ENCODE data around the gene RAB23.

RAB23 gene

DNA sequence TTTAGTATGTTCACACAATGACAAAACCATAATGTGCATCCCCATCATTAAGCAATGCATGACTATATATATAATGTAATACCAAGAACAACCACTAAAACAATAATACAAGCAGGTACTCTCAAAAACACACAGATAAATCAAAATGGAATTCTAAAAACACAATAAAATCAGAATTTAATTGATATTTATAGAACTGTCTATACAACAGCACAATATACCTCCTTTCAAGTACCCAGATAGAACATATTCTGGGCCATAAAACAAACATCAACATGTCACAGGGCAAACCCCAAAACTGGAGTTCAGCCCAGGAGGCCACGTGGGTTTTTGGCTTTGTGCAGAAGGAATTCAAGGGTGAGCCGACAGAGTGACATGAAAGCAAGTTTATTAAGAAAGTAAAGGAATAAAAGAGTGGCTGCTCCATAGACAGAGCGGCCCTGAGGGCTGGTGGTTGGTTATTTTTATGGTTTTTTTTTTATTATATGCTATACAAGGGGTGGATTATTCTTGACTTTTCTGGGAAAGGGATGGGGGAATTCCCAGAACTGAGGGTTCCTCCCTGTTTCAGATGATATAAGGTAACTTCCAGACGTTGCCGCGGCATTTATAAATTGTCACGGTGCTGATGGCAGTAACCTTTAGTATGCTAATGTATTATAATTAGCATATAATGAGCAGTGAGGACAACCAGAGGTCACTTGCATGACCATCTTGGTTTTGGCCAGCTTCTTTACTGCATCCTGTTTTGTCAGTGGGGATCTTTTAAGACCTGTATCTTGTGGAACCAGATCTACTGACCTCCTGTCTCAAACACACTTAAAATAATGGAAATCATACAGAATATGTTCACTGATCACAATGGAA, 5.6 kb downstream of the RAB23 start:
- Mint-ChIP-seq H3K9me3 (peaks cover 11% of the 10 kb centered on the region), H3K27ac (no peak overlapping the region), H3K4me1 (ENCODE audit: low read depth) (peaks cover 26% of the 10 kb centered on the region), H3K27me3 (peaks cover 24% of the 10 kb centered on the region), H3K36me3 (ENCODE audit: low read depth) (peaks cover 5% of the 10 kb centered on the region), H3K4me3 (no peak overlapping the region)

DNA sequence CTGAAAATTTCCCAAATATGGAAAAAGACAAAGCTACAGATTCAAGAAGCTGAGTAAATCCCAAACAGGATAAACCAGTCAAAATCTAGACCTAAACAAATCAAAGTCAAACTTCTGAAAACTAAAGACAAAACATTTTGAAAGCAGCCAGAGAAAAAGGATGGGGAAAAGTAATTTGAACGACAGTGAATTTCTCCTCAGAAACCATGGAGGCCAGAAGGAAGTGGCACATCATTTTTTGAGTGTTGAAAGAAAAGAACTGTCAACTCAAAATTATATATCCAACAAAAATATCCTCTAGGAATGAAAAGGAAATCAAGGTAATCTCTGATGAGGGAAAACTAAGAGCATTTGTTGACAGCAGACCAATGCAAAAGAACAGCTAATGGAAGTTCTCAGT, 6.8 kb downstream of the RAB23 start:
- H3K27ac Mint-ChIP-seq, result no peak overlapping the region
- peaks cover 15% of the 10 kb centered on the region for H3K27me3 Mint-ChIP-seq
- H3K9me3 Mint-ChIP-seq, result peaks cover 11% of the 10 kb centered on the region
- H3K36me3 Mint-ChIP-seq (ENCODE audit: low read depth), result peaks cover 5% of the 10 kb centered on the region
- H3K4me3 Mint-ChIP-seq, result no peak overlapping the region
- peaks cover 20% of the 10 kb centered on the region for H3K4me1 Mint-ChIP-seq (ENCODE audit: low read depth)

DNA sequence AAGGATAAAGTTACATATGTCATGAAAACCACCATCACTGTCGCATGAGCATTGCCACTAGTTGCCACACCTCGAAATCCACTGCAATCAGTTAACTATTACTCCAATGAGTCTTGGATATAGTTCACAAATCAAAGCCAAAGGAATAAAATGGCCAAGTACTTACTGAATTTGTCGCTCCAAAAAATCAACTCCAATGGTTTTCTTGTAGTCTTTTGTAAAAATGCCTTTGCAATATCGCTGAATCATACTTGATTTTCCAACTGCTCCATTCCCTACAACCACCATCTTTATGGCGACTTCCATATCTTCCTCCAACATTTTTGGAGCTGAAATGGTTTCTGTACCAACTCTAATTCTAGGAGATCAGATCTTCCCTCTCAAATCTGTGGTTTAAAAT, 12.0 kb downstream of the RAB23 start:
- H3K4me3 Mint-ChIP-seq, result no peak overlapping the region
- H3K4me1 Mint-ChIP-seq (ENCODE audit: low read depth), result peaks cover 33% of the 10 kb centered on the region
- H3K9me3 Mint-ChIP-seq, result peaks cover 5% of the 10 kb centered on the region
- no peaks in the 10 kb centered on the region for H3K27me3 Mint-ChIP-seq
- H3K36me3 Mint-ChIP-seq (ENCODE audit: low read depth), result peaks cover 3% of the 10 kb centered on the region
- H3K27ac Mint-ChIP-seq, result no peak overlapping the region

DNA sequence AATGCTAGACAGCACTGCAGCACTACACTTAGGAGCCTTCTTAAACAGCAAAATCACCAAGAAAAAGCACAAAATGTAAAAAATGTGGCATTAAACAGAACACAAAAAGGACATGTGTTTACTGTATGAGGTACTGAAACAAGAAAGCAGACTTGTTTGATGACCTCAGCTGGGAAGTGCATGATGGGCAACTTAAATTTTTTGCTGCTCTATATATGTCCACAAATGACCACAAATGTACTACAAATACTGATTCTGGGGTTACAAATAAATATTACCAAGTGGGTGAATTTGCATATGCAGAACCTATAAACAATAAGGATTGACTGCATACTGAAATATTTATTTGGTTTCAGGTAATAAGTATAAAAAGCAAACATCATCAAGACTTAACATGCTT, 13.1 kb downstream of the RAB23 start:
- Mint-ChIP-seq H3K36me3 (ENCODE audit: low read depth) (no peaks in the 10 kb centered on the region), H3K27ac (no peak overlapping the region), H3K4me1 (ENCODE audit: low read depth) (peaks cover 23% of the 10 kb centered on the region), H3K4me3 (no peak overlapping the region), H3K27me3 (no peaks in the 10 kb centered on the region), H3K9me3 (no peaks in the 10 kb centered on the region)

DNA sequence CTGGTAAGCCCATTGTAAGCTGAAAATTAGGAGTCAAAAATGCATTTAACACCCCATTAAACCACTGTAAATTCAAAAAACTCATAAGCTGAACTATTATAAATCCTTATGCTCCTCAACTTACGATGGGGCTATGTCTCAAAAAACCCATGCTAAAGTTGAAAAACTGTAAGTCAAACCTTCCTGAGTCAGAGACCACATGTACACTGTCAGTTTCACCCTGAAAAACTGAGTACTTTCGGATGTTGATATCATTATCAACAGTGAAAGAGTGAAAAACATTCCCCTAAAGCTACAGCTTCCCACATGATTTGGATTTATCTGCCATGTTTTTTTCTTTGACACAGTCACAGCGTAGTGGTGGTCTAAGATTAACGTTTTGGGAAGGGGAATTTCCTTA, 14.2 kb downstream of the RAB23 start:
- H3K27ac Mint-ChIP-seq, result no peak overlapping the region

DNA sequence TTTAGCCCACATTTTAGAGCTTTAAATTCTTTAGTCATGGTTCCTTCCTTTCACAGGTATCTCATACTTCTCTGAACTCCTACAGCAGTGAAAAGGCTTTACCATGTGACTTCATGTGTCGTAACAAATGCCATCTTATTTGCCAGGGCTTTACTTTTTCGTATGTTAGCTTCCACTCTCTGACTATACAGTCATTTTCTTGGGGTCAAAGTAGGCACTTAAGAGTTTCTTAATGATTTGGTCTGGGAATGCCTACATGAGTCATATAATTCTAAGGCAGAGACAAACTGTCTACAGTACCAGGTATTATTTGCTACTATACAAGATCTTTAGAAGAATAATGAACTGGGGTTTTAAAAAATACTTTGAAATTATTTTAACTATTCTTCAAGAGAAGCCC, 15.0 kb downstream of the RAB23 start:
- no peaks in the 10 kb centered on the region for H3K9me3 Mint-ChIP-seq
- no peaks in the 10 kb centered on the region for H3K36me3 Mint-ChIP-seq (ENCODE audit: low read depth)
- H3K4me1 Mint-ChIP-seq (ENCODE audit: low read depth), result peaks cover 17% of the 10 kb centered on the region
- no peak overlapping the region for H3K4me3 Mint-ChIP-seq
- H3K27ac Mint-ChIP-seq, result no peak overlapping the region
- H3K27me3 Mint-ChIP-seq, result no peaks in the 10 kb centered on the region

More for the DNA sequence above, 14.2 kb downstream of the RAB23 start:
- Mint-ChIP-seq H3K27me3 (no peaks in the 10 kb centered on the region), H3K9me3 (no peaks in the 10 kb centered on the region), H3K36me3 (ENCODE audit: low read depth) (no peaks in the 10 kb centered on the region), H3K4me3 (no peak overlapping the region), H3K4me1 (ENCODE audit: low read depth) (peaks cover 17% of the 10 kb centered on the region)

DNA sequence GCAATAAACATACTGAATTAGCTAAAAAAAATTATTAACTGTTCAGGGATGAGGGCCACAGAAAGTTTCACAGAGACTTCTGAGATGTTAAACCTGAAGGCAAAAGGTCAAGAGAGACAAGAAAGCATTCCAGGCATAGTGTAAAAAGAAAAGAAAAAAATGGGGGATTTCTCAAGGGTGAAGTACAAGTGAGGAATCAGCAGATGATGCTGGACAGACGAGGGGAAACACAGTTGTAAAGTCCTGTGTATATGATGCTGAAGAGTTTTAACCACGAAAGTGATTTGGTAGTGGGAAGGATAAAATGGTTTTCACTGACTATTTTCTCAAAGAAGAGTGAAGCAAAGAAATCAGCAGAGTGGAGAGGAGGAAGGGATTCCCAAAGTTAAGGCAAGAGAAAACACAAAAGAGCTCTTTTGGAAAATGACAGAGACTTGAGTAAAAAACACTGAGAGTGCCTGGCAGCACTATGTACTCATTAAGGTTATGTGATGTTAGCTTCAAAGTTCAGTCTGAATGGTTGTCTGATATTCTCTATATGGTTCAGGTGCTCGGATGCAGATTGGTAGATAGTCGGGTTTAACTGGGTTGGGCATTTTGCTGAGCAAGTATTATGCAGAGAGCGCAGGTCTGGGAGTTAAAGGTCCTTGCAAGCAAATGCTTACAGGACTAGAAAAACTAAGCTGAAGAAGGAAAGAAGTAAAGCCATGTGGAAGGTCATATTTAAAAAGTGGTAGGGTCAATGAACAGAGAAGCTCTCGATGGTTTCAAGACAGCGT, 16.4 kb downstream of the RAB23 start:
- Mint-ChIP-seq H3K4me3 (no peak overlapping the region), H3K36me3 (ENCODE audit: low read depth) (no peaks in the 10 kb centered on the region), H3K4me1 (ENCODE audit: low read depth) (peaks cover 17% of the 10 kb centered on the region), H3K27ac (no peak overlapping the region), H3K9me3 (no peaks in the 10 kb centered on the region), H3K27me3 (peaks cover under 1% of the 10 kb centered on the region)

DNA sequence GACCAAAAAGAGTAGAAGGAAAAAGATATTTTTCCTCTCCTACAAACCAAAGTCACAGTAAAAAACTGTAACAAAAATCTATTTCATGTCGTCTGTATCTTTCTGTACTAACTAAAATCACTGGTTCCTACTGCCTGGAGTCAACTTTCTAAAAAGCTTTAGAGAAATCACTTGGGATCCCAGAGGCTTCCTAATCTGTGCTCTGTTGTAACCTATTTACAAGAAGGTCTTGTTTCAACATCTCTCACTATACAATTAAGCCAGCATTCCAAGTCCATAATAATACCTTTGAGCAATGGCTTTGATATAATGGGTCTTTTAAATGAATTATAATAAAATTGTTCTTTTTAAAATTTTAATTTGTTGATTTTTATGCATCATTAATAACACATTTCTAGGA, 20.4 kb downstream of the RAB23 start:
- H3K4me3 Mint-ChIP-seq, result no peak overlapping the region
- H3K4me1 Mint-ChIP-seq (ENCODE audit: low read depth), result peaks cover 6% of the 10 kb centered on the region
- no peak overlapping the region for H3K27ac Mint-ChIP-seq
- H3K27me3 Mint-ChIP-seq, result peaks cover 4% of the 10 kb centered on the region
- no peaks in the 10 kb centered on the region for H3K36me3 Mint-ChIP-seq (ENCODE audit: low read depth)
- H3K9me3 Mint-ChIP-seq, result no peaks in the 10 kb centered on the region

DNA sequence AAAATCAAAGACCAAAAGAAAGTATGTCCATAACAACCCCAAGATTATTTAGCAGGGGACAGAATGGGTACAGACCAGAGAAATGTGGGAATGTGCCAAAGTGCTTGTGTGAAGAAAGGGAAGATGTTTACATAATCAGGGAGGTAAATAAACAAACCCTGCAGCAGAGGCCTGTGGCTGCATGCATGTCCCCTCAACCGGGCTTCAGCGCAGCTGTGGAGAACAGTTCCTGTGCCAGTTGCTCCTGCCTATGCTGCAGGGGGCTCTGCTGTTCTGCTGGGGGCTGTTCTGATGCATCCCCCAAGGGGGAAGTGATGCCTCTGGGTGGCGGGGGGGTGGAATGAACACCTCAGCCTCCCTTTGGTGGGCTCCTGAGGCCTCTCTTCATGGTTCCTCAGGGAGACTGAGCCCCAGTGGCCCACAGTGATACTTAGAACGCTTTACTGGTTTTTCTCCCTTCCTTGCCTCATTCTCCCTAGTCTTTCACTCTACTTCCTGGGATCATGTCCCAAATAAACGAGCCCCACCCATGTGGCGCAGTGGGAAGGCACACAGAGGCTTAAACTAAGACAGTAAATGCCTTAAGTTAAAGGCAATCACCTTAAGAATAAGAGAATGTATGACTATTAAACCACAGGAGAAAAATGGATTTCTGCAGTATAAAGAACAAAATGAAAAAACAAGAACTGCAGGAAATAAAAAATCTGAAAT, 23.0 kb downstream of the RAB23 start:
- no peak overlapping the region for H3K27ac Mint-ChIP-seq
- H3K9me3 Mint-ChIP-seq, result no peaks in the 10 kb centered on the region

DNA sequence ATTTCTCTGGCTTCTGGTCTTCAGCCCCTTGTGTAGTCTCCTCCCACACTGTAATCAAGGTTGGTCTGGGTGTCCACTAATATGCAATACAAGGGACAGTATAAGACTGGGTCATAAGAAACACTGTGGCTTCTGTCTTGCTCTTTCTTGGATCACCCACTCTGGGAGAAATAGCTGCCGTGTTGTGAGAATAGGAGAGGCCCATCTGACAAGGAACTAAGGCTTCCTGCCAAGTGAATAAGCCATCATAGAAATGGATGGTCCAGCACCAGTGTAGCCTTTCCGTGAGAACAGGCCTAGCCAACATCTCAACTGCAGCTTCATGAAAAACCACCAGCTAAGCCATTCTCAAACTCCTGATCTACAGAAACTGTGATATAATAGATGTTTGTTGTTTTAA, 26.6 kb downstream of the RAB23 start:
- Mint-ChIP-seq H3K4me3 (no peak overlapping the region), H3K36me3 (ENCODE audit: low read depth) (peaks cover 4% of the 10 kb centered on the region), H3K4me1 (ENCODE audit: low read depth) (no peaks in the 10 kb centered on the region), H3K9me3 (no peaks in the 10 kb centered on the region), H3K27ac (no peak overlapping the region), H3K27me3 (peaks cover under 1% of the 10 kb centered on the region)

More for the DNA sequence above, 23.0 kb downstream of the RAB23 start:
- H3K36me3 Mint-ChIP-seq (ENCODE audit: low read depth), result no peaks in the 10 kb centered on the region
- H3K27me3 Mint-ChIP-seq, result peaks cover 4% of the 10 kb centered on the region
- H3K4me1 Mint-ChIP-seq (ENCODE audit: low read depth), result no peaks in the 10 kb centered on the region
- H3K4me3 Mint-ChIP-seq, result no peak overlapping the region

DNA sequence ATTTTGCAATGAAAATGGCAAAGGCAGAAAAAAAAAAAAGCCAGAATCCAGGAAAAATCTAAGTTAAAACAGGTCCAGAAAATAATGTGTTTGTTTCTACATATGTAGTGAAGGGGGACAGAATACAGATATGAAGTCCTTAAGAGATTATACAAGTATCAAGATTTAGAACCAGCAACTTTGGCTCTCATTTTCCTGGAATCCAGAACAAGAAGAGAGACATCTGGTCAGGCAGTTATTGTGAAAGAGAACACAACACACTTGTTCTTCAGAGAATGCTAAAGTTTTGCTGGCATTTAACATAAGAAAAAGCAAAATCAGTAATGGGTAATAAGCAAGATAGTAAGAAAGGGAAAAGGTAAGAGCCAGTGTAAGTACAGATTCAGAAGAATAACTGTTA, 28.9 kb downstream of the RAB23 start:
- peaks cover 4% of the 10 kb centered on the region for H3K36me3 Mint-ChIP-seq (ENCODE audit: low read depth)
- H3K4me3 Mint-ChIP-seq, result no peak overlapping the region
- H3K4me1 Mint-ChIP-seq (ENCODE audit: low read depth), result no peaks in the 10 kb centered on the region
- no peak overlapping the region for H3K27ac Mint-ChIP-seq
- no peaks in the 10 kb centered on the region for H3K9me3 Mint-ChIP-seq
- H3K27me3 Mint-ChIP-seq, result no peaks in the 10 kb centered on the region

DNA sequence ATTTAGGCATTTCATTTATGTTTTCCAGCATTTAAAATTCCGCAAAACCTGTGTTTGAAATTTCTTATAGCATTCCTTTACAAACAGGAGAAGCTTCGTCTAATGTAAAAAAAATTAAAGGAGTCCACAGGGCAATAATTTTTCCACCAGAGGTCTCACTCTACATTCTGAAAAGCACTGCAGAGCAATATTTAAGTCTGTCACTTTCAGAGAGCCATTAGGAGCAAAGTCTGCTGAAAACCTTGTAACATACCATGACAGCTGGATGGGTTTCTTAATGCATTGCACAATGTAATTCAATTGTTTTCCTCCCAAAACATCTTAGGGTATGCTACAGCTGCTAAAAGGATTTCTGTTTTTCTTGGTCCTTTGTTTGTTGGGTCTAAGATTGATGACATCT, 32.0 kb downstream of the RAB23 start:
- Mint-ChIP-seq H3K36me3 (ENCODE audit: low read depth) (peaks cover 14% of the 10 kb centered on the region), H3K27ac (no peak overlapping the region), H3K4me3 (no peak overlapping the region), H3K9me3 (no peaks in the 10 kb centered on the region), H3K4me1 (ENCODE audit: low read depth) (no peaks in the 10 kb centered on the region), H3K27me3 (no peaks in the 10 kb centered on the region)

DNA sequence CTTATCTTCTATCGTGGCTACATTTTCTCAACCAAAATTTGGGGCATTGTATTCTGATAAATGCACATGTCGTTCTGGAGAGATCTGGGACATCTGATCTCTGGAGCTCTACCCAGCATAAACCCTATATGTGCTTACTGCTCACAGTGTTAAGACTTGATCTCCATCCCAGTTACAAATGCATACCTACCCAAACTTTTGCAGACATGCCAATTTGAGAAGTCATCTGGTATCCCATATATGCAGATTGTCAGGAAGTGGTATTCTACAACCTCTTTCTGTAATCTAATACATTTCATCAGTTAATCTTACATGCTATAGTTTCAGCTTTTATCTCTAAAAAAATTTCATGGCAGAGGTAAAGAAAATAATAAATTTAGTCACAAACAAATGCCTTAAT, 38.8 kb downstream of the RAB23 start:
- H3K36me3 Mint-ChIP-seq (ENCODE audit: low read depth), result peaks cover 43% of the 10 kb centered on the region

DNA sequence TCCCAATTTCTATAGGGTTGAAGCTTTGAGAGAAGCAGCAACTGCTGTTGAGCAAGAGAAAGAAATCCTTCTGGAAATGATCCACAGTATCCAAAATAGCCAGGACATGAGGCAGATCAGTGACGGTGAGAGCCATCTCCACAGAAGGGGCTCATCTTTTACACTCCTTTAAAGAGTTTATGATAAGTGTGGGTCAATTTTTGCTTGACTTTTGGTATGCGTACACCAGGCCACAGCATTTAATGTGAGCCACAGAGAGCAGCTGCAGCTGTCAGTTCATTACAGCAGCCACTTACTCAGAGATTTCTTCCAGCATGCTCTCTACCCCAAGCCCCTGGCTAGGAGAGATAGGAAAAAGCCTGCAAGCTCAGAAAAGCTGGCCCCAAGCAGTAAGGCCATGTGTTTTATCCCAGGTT, 40.1 kb downstream of the RAB23 start:
- peaks cover 3% of the 10 kb centered on the region for H3K4me1 Mint-ChIP-seq (ENCODE audit: low read depth)
- no peaks in the 10 kb centered on the region for H3K9me3 Mint-ChIP-seq
- H3K27ac Mint-ChIP-seq, result no peak overlapping the region
- no peaks in the 10 kb centered on the region for H3K27me3 Mint-ChIP-seq
- H3K4me3 Mint-ChIP-seq, result no peak overlapping the region
- H3K36me3 Mint-ChIP-seq (ENCODE audit: low read depth), result peaks cover 43% of the 10 kb centered on the region

More for the DNA sequence above, 38.8 kb downstream of the RAB23 start:
- H3K27ac Mint-ChIP-seq, result no peak overlapping the region
- H3K27me3 Mint-ChIP-seq, result no peaks in the 10 kb centered on the region
- H3K4me3 Mint-ChIP-seq, result no peak overlapping the region
- H3K9me3 Mint-ChIP-seq, result no peaks in the 10 kb centered on the region
- H3K4me1 Mint-ChIP-seq (ENCODE audit: low read depth), result peaks cover 3% of the 10 kb centered on the region

DNA sequence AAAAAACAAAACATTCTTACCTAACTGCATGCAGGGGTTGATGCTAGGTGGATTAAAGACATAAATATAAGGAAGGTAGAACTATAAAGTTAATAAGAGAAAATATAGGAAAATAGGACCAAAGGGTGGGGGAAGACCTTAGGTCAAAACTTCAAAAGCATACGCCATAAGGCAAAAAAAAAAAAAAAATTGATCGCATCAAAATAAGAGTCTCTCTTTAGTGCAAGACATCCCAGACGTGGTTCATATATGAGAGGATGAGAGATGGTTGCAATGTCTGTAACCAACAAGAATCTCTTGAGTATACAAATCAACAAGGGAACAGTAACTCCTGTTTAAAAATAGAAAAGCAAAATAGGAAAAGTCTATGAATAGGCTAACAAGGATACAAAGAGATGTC, 41.5 kb downstream of the RAB23 start:
- Mint-ChIP-seq H3K36me3 (ENCODE audit: low read depth) (peaks cover 41% of the 10 kb centered on the region), H3K27ac (no peak overlapping the region), H3K4me1 (ENCODE audit: low read depth) (peaks cover 6% of the 10 kb centered on the region), H3K27me3 (no peaks in the 10 kb centered on the region), H3K4me3 (no peak overlapping the region), H3K9me3 (no peaks in the 10 kb centered on the region)
